BJ (cell line): ENCODE measurements around the gene ANTKMT. TPM values are rescaled to one million over a fixed set of nuclear protein-coding genes. Genes with fewer than 3 reads are reported as not detected.

Source experiments
- CTCF ChIA-PET: fragments of 350-600 bp; formaldehyde crosslinking; extraction: SDS; loops from one replicate; lab custom pipeline; 2021; ENCODE audit warnings: antibody characterized with exemption, inconsistent platforms; lab: Yijun Ruan, JAX
- POLR2A ChIA-PET: fragments of 300-600 bp; sonication (Branson Sonifier 250); formaldehyde crosslinking; extraction: SDS; loops from one replicate; lab custom pipeline; 2021; ENCODE audit warnings: antibody characterized with exemption; lab: Charles Lee
- DNase-seq: peaks from one replicate; pipeline ENCODE4 v3.0.0-alpha.2; 2011; ENCODE audit warnings: low read depth
- H3K27me3 ChIP-seq: 2 replicates; pipeline ENCODE4 v1.6.0; 2011; ENCODE audit warnings: low read length; ENCODE audit not compliant: control insufficient read depth, insufficient read depth
- H3K36me3 ChIP-seq: 2 replicates; pipeline ENCODE4 v1.5.1; 2011; ENCODE audit warnings: low read length; ENCODE audit not compliant: control insufficient read depth, insufficient read depth
- H3K4me3 ChIP-seq: 2 replicates; pipeline ENCODE4 v1.5.1; 2011; ENCODE audit warnings: low read depth, mild to moderate bottlenecking, control low read depth, low read length
- polyA plus RNA-seq: library from polyadenylated mRNA; depleted of rRNA; stranded (reverse); fragments of >200 nt; gene quantifications from 2 replicates; pipeline ENCODE4 v1.2.3, GENCODE V29; 2011
- TF ChIP-seq, protein P1 (sequence below): IDR thresholded peaks from 2 replicates; pipeline ENCODE4 v1.5.1; 2011; ENCODE audit warnings: low read depth, mild to moderate bottlenecking, control low read depth, inconsistent platforms, low read length, moderate library complexity; ENCODE audit not compliant: insufficient read depth

The ANTKMT gene
- polyA plus RNA-seq, 1 experiment = 10.7 TPM

GRCh38 chr16:756428-756827 lies 35.5 kb downstream of the ANTKMT start:
- Histone ChIP-seq H3K4me3 (no peak overlapping the region), H3K27me3 (0 out of 2 replicates have a peak, but pooled peaks cover 3% of the 10 kb centered on the region), H3K36me3 (no peaks in the 10 kb centered on the region)
- TF ChIP-seq, protein P1, sequence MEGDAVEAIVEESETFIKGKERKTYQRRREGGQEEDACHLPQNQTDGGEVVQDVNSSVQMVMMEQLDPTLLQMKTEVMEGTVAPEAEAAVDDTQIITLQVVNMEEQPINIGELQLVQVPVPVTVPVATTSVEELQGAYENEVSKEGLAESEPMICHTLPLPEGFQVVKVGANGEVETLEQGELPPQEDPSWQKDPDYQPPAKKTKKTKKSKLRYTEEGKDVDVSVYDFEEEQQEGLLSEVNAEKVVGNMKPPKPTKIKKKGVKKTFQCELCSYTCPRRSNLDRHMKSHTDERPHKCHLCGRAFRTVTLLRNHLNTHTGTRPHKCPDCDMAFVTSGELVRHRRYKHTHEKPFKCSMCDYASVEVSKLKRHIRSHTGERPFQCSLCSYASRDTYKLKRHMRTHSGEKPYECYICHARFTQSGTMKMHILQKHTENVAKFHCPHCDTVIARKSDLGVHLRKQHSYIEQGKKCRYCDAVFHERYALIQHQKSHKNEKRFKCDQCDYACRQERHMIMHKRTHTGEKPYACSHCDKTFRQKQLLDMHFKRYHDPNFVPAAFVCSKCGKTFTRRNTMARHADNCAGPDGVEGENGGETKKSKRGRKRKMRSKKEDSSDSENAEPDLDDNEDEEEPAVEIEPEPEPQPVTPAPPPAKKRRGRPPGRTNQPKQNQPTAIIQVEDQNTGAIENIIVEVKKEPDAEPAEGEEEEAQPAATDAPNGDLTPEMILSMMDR = no peak
- DNase-seq = no peak
- POLR2A ChIA-PET = no interaction called here
- CTCF ChIA-PET = interaction anchor here (1.0 kb wide), 1 partner anchor 14 kb away, joined by 3 read pairs; no protein-coding TSS in a partner anchor

- CTCF ChIA-PET = interaction anchor here (1.0 kb wide), 1 partner anchor 47 kb away, joined by 4 read pairs; no protein-coding TSS in a partner anchor
- DNase-seq = no peak
- POLR2A ChIA-PET = no interaction called here
- H3K4me3 ChIP-seq = no peak overlapping the region
- no peaks in the 10 kb centered on the region for H3K36me3 ChIP-seq
- H3K27me3 ChIP-seq = no peaks in the 10 kb centered on the region
- TF ChIP-seq, protein P1 = no peak
These were observed 38.4 kb downstream of the ANTKMT start for GRCh38 chr16:759110-759910.

GRCh38 chr16:760065-760464 lies 39.1 kb downstream of the ANTKMT start:
- H3K27me3 ChIP-seq = no peaks in the 10 kb centered on the region
- ChIA-PET POLR2A (interaction anchor here (0.5 kb wide), 1 partner anchor 47 kb away, joined by 18 read pairs; no protein-coding TSS in a partner anchor), CTCF (interaction anchor here (0.7 to 1.5 kb wide), 4 partner anchors 9 to 434 kb away, joined by 3 to 5 read pairs (median 4); no protein-coding TSS in a partner anchor)
- H3K36me3 ChIP-seq = no peaks in the 10 kb centered on the region
- no peak overlapping the region for H3K4me3 ChIP-seq
- TF ChIP-seq, protein P1 = no peak
- no peak for DNase-seq

GRCh38 chr16:760545-761343 lies 39.8 kb downstream of the ANTKMT start, which contains the start of gene MSLN:
TSS of gene MSLN (plus strand) at chr16:760734. CDS start at chr16:762681, 1,947 bp downstream.
- ChIA-PET CTCF (interaction anchor here (0.7 to 1.5 kb wide), 4 partner anchors 9 to 433 kb away, joined by 3 to 5 read pairs (median 3); partner anchors contain the start of gene CIAO3), POLR2A (interaction anchor here (0.5 kb wide), 1 partner anchor 47 kb away, joined by 18 read pairs; no protein-coding TSS in a partner anchor)
- TF ChIP-seq, protein P1 = no peak
- DNase-seq = no peak
- Histone ChIP-seq H3K27me3 (no peaks in the 10 kb centered on the region), H3K4me3 (no peak within 1 kb of the TSS), H3K36me3 (no peaks in the 10 kb centered on the region)
